H1 (cell line): ENCODE data around the gene NFATC1. TPM values are rescaled to one million over a fixed set of nuclear protein-coding genes. Genes with fewer than 3 reads are reported as not detected.
A peak's percentile ranks its signal among the peaks of the same experiment; 100 is the strongest.

Experiments
- CTCF ChIA-PET: fragments of 300-600 bp; sonication (Branson Sonifier 250); formaldehyde crosslinking; loops from one replicate; lab custom pipeline; 2021; ENCODE audit not compliant: partially characterized antibody; lab: Charles Lee
- POLR2A ChIA-PET: fragments of 300-600 bp; sonication (Branson Sonifier 250); formaldehyde crosslinking; loops from one replicate; lab custom pipeline; 2021; ENCODE audit warnings: inconsistent platforms; ENCODE audit not compliant: partially characterized antibody; lab: Charles Lee
- DNase-seq, 2 experiments: peaks; one replicate each; pipeline versions ENCODE4 v3.0.0 to v3.0.0-alpha.2; 2010 to 2022; ENCODE audit warnings: low spot score in 2 of 2, low read depth in 1 of 2, mixed read lengths in 1 of 2
- FAIRE-seq: peaks from 2 replicates; lab custom pipeline; 2011; peaks lifted over from hg19 to GRCh38; lab: Jason Lieb, UNC
- H2AFZ ChIP-seq: 2 replicates; pipeline ENCODE4 v1.8.1; 2012; ENCODE audit warnings: low read length, inconsistent platforms
- H2AK5ac ChIP-seq: 2 replicates; pipeline ENCODE4 v1.6.1; 2013; ENCODE audit warnings: low read depth, low read length
- H2BK120ac ChIP-seq: replicated peaks from 2 replicates; pipeline ENCODE3; 2013; ENCODE audit warnings: low read depth, low read length, inconsistent platforms
- H2BK12ac ChIP-seq: 2 replicates; pipeline ENCODE4 v1.6.1; 2013; ENCODE audit warnings: low read depth, low read length
- H2BK15ac ChIP-seq: 2 replicates; pipeline ENCODE4 v1.6.1; 2013; ENCODE audit warnings: low read length
- H2BK20ac ChIP-seq: 2 replicates; pipeline ENCODE4 v1.6.1; 2013; ENCODE audit warnings: low read length
- H2BK5ac ChIP-seq: 2 replicates; pipeline ENCODE4 v1.6.1; 2013; ENCODE audit warnings: low read depth, low read length
- H3K14ac ChIP-seq: 2 replicates; pipeline ENCODE4 v1.6.1; 2013; ENCODE audit warnings: inconsistent platforms; ENCODE audit not compliant: insufficient read length
- H3K18ac ChIP-seq: 2 replicates; pipeline ENCODE4 v1.6.1; 2013; ENCODE audit warnings: low read length; ENCODE audit errors: extremely low read depth
- H3K23ac ChIP-seq: 2 replicates; pipeline ENCODE4 v1.6.1; 2013; ENCODE audit warnings: inconsistent platforms; ENCODE audit not compliant: insufficient read length
- H3K23me2 ChIP-seq: 2 replicates; pipeline ENCODE4 v1.6.1; 2013; ENCODE audit warnings: low read depth, low read length
- H3K27ac ChIP-seq: 2 replicates; pipeline ENCODE4 v1.6.1; 2011; ENCODE audit warnings: low read depth, low read length, inconsistent platforms
- H3K27me3 ChIP-seq, 4 experiments: replicated peaks in 1 of 4; 1 replicate in 1 of 4; 2 replicates in 3 of 4; pipeline versions ENCODE4 v1.6.1 to v1.8.1; 2011 to 2013; ENCODE audit warnings: low read length in 3 of 4, mild to moderate bottlenecking in 3 of 4, inconsistent platforms in 2 of 4, mixed read lengths in 2 of 4, moderate library complexity in 1 of 4; ENCODE audit not compliant: control insufficient read depth in 3 of 4, insufficient read depth in 3 of 4; ENCODE audit errors: extremely low read depth in 1 of 4
- H3K36me3 ChIP-seq, 4 experiments: 2 replicates each; pipeline versions ENCODE4 v1.6.1 to v1.8.1; 2011 to 2013; ENCODE audit warnings: mild to moderate bottlenecking in 4 of 4, low read length in 3 of 4, moderate library complexity in 2 of 4, control low read depth in 1 of 4, inconsistent platforms in 1 of 4; ENCODE audit not compliant: insufficient read depth in 4 of 4, control insufficient read depth in 2 of 4
- H3K4ac ChIP-seq: replicated peaks from 2 replicates; pipeline ENCODE3; 2013; ENCODE audit warnings: low read length, low read depth, mixed read lengths, inconsistent platforms; ENCODE audit not compliant: insufficient read length
- H3K4me1 ChIP-seq, 4 experiments: replicated peaks in 1 of 4; 1 replicate in 1 of 4; 2 replicates in 3 of 4; pipeline versions ENCODE4 v1.6.1 to v1.8.1; 2011 to 2013; ENCODE audit warnings: low read length in 3 of 4, inconsistent platforms in 2 of 4, mixed read lengths in 1 of 4; ENCODE audit not compliant: insufficient read depth in 4 of 4, control insufficient read depth in 3 of 4
- H3K4me2 ChIP-seq, 2 experiments: 2 replicates each; pipeline versions ENCODE4 v1.6.1 to v1.8.1; 2011 to 2013; ENCODE audit warnings: low read depth in 2 of 2, low read length in 2 of 2, control low read depth in 1 of 2, inconsistent platforms in 1 of 2, mild to moderate bottlenecking in 1 of 2; ENCODE audit not compliant: insufficient read depth in 1 of 2
- H3K4me3 ChIP-seq, 4 experiments: fragments of 200-600, 300-600 bp in 1 of 4; sonication (generic), shearing (Covaris generic), sonication (Bioruptor Twin) in 1 of 4; 2 replicates each; pipeline versions ENCODE4 v1.5.1 to v1.8.1; 2011 to 2016; ENCODE audit warnings: low read length in 4 of 4, low read depth in 3 of 4, control low read depth in 2 of 4, inconsistent platforms in 2 of 4, mild to moderate bottlenecking in 2 of 4, mixed read lengths in 1 of 4, moderate library complexity in 1 of 4; ENCODE audit not compliant: insufficient read depth in 2 of 4; ENCODE audit errors: extremely low read depth in 1 of 4
- H3K56ac ChIP-seq: replicated peaks from 2 replicates; pipeline ENCODE3; 2013; ENCODE audit warnings: low read depth, mild to moderate bottlenecking, mixed read lengths, low read length, inconsistent platforms; ENCODE audit not compliant: insufficient read length
- H3K79me1 ChIP-seq: 2 replicates; pipeline ENCODE4 v1.6.1; 2013; ENCODE audit warnings: low read depth, low read length, control low read depth
- H3K79me2 ChIP-seq, 2 experiments: 2 replicates each; pipeline versions ENCODE4 v1.6.1 to v1.8.1; 2012 to 2013; ENCODE audit warnings: low read length in 2 of 2, mild to moderate bottlenecking in 2 of 2, inconsistent platforms in 1 of 2; ENCODE audit not compliant: insufficient read depth in 2 of 2, control insufficient read depth in 1 of 2
- H3K9ac ChIP-seq, 4 experiments: replicated peaks in 1 of 4; 1 replicate in 1 of 4; 2 replicates in 3 of 4; pipeline versions ENCODE4 v1.6.1 to v1.8.1; 2011 to 2013; ENCODE audit warnings: low read depth in 3 of 4, low read length in 3 of 4, control low read depth in 2 of 4, mild to moderate bottlenecking in 2 of 4, moderate library complexity in 2 of 4, inconsistent platforms in 1 of 4; ENCODE audit errors: extremely low read depth in 1 of 4
- H3K9me3 ChIP-seq, 2 experiments: 2 replicates each; pipeline versions ENCODE4 v1.6.1 to v1.8.1; 2012 to 2013; ENCODE audit warnings: mild to moderate bottlenecking in 2 of 2, moderate library complexity in 2 of 2, control low read depth in 1 of 2, inconsistent platforms in 1 of 2, low read depth in 1 of 2, low read length in 1 of 2, mixed read lengths in 1 of 2; ENCODE audit not compliant: insufficient read depth in 2 of 2
- H4K20me1 ChIP-seq, 2 experiments: replicated peaks in 1 of 2; 2 replicates each; pipeline versions ENCODE3 to v1.8.1; 2011 to 2013; ENCODE audit warnings: inconsistent platforms in 2 of 2, low read length in 2 of 2, mild to moderate bottlenecking in 1 of 2; ENCODE audit not compliant: insufficient read depth in 2 of 2, control insufficient read depth in 1 of 2
- H4K5ac ChIP-seq: 2 replicates; pipeline ENCODE4 v1.6.1; 2013; ENCODE audit warnings: low read length, low read depth, mixed read lengths, inconsistent platforms; ENCODE audit not compliant: insufficient read length
- H4K8ac ChIP-seq: 2 replicates; pipeline ENCODE4 v1.8.0; 2013; ENCODE audit warnings: mild to moderate bottlenecking, moderate library complexity, low read length, inconsistent platforms; ENCODE audit not compliant: insufficient read depth; ENCODE audit errors: extremely low read depth
- H4K91ac ChIP-seq: replicated peaks from 2 replicates; pipeline ENCODE3; 2013; ENCODE audit warnings: low read length, mixed read lengths, inconsistent platforms; ENCODE audit not compliant: insufficient read length
- KDM5A ChIP-seq: fragments of 200-600 bp; IDR thresholded peaks from 2 replicates; pipeline ENCODE4 v1.7.1; 2012; ENCODE audit warnings: mild to moderate bottlenecking, low read length, inconsistent platforms, mixed read lengths
- SAP30 ChIP-seq: fragments of 300-600 bp; sonication (generic); IDR thresholded peaks from 2 replicates; pipeline ENCODE4 v1.7.1; 2012; ENCODE audit warnings: low read length, moderate library complexity, mild to moderate bottlenecking, inconsistent platforms; ENCODE audit not compliant: insufficient read depth, insufficient replicate concordance
- WGBS, 2 experiments: shearing (Covaris generic) in 1 of 2; methylation state at CpG; one replicate each; pipeline versions ENCODE4 v1.1.6 to v1.1.7; 2013 to 2015; ENCODE audit warnings: low lambda C conversion rate in 2 of 2, mixed read lengths in 2 of 2, inconsistent platforms in 1 of 2, low coverage in 1 of 2, missing lambda C conversion rate in 1 of 2; ENCODE audit not compliant: insufficient replicate concordance in 2 of 2, insufficient coverage in 1 of 2, insufficient read length in 1 of 2; ENCODE audit errors: extremely low coverage in 1 of 2, missing lambda C conversion rate in 1 of 2; 5-methylcytosine and 5-hydroxymethylcytosine counted together
- polyA plus RNA-seq, 7 experiments: library from polyadenylated mRNA; depleted of rRNA in 3 of 7; stranded (reverse) in 5 of 7; unstranded in 2 of 7; fragments of >200 nt in 5 of 7; fragments of 200-250 nt in 2 of 7; gene quantifications; 1 replicate in 5 of 7; 2 replicates in 1 of 7; 4 replicates in 1 of 7; pipeline versions ENCODE4 v1.2.1 to v1.2.3, GENCODE V29; 2011 to 2013; ENCODE audit warnings: missing spikeins in 2 of 7, mixed read lengths in 2 of 7
- total RNA-seq: library from RNA; stranded (reverse); fragmentation: NEBNext Ultra II Directional; extraction: Animal tissue kit (Norgen Biotek cat#: 25700); gene quantifications from 2 replicates; pipeline ENCODE4 v1.2.1, GENCODE V29; 2021

NFATC1 gene
- total and polyA plus RNA-seq, 2 of the 8 experiments (the other 6 are each of a cell fraction or from before 2014, with no cell fraction given): 2.0 to 6.6 TPM

DNA sequence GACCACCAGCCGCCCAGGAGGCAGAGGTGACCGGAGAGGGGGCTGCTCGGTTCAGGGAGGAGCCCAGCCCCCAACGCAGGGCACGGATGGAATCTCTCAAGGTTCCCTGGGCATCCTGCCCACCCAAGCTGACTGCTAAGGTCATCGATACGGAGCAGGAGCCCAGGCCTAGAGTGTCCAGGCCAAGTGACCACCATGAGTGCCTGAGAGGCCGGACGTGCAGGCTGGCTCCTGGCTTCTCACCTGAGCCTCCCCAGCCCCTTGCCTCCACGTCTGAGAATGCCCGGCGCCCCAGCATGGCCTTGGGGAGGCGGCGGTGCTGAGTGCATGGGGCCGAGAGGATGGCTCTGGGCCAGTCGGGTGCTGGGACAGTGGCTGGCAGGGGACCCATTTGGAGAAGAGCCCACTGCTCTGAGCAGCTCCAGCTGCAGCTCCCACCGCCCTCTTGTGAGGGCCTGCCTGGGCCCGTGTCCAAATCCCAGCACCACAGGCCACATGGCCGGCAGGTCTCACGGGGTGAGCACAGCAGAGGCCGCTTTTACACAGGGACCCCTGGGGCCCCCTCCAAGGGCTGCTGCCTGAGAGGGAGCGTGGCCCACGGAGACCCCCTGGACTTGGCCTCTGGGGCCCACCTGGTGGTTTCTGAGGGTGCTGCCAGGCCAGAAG, 181.1 kb downstream of the NFATC1 start:
- no peak overlapping the region for H2BK15ac ChIP-seq
- no peak overlapping the region for H3K4me3 ChIP-seq
- H3K9ac ChIP-seq: no peak overlapping the region
- H2AK5ac ChIP-seq: no peak overlapping the region
- peak in 1 of 2 experiments; percentile 40 for DNase-seq
- no peak overlapping the region for H2AFZ ChIP-seq
- no peak overlapping the region for H3K4ac ChIP-seq
- H4K5ac ChIP-seq: no peak overlapping the region
- H3K4me2 ChIP-seq: no peak overlapping the region
- H3K23ac ChIP-seq: no peak overlapping the region
- WGBS, 2 experiments: 85% methylated on average over 23 of the region's 23 CpGs; no CpG with 5 or more reads in 1 of the 2 experiments
- H4K20me1 ChIP-seq: peaks cover 0 to 3% of the 10 kb centered on the region in 2 experiments
- no peaks in the 10 kb centered on the region for H3K27me3 ChIP-seq
- no peak overlapping the region for H3K14ac ChIP-seq
- H2BK5ac ChIP-seq: no peak overlapping the region
- no peaks in the 10 kb centered on the region for H3K79me1 ChIP-seq
- no peaks in the 10 kb centered on the region for H3K36me3 ChIP-seq
- TF ChIP-seq KDM5A: no peak
- TF ChIP-seq SAP30: no peak
- TF ChIP-seq, all 59 proteins: peak for 0
- H2BK20ac ChIP-seq: no peak overlapping the region
- peaks cover 9 to 19% of the 10 kb centered on the region in 2 experiments; a peak in 3 of 4 replicates for H3K9me3 ChIP-seq
- FAIRE-seq: no peak
- no peak overlapping the region for H3K18ac ChIP-seq
- CTCF ChIA-PET: interaction anchor here (2.0 to 2.2 kb wide), 2 partner anchors 9 to 196 kb away, joined by 7 to 8 read pairs; no protein-coding TSS in a partner anchor
- H4K8ac ChIP-seq: peak overlapping the region; percentile 25; the same call in 1 of the 2 replicates
- no peak overlapping the region for H3K56ac ChIP-seq
- no peak overlapping the region for H2BK120ac ChIP-seq
- H3K27ac ChIP-seq: no peak overlapping the region
- H3K79me2 ChIP-seq: no peaks in the 10 kb centered on the region
- no peak overlapping the region for H4K91ac ChIP-seq
- H2BK12ac ChIP-seq: no peak overlapping the region
- H3K4me1 ChIP-seq: no peaks in the 10 kb centered on the region; a peak in 1 of 7 replicates
- no peaks in the 10 kb centered on the region for H3K23me2 ChIP-seq
- POLR2A ChIA-PET: no interaction called here
